Astrocyte of the spinal cord (primary cell): ENCODE measurements around the gene DSTYK.

ENCODE experiments used
- DNase-seq: peaks from one replicate; pipeline ENCODE4 v3.0.0; 2011; ENCODE audit warnings: low read depth, low spot score
- H3K4me3 ChIP-seq: 2 replicates; pipeline ENCODE4 v1.5.1; 2011; ENCODE audit warnings: low read depth, mild to moderate bottlenecking, low read length, moderate library complexity
- CTCF ChIP-seq: IDR thresholded peaks from 2 replicates; pipeline ENCODE4 v1.5.1; 2012; ENCODE audit warnings: low read depth, mild to moderate bottlenecking, low read length, inconsistent platforms
- in situ Hi-C: cut with HindIII; loops from 2 replicates; pipeline ENCODE4 v1.10.0; 2017; ENCODE audit warnings: low sequenced_read_pairs

DSTYK gene

GRCh38 chr1:205205055-205205454 lies 6.4 kb downstream of the DSTYK start:
- DNase-seq = no peak
- no peak overlapping the region for H3K4me3 ChIP-seq
- in situ Hi-C loops = no loop called here
- TF ChIP-seq CTCF = no peak

- peak; percentile 22 for DNase-seq
- H3K4me3 ChIP-seq = no peak overlapping the region
- no peak for TF ChIP-seq CTCF
- in situ Hi-C loops = no loop called here
Observed at GRCh38 chr1:205204552-205204951, 7.0 kb downstream of the DSTYK start.

GRCh38 chr1:205199931-205200299 lies 11.6 kb downstream of the DSTYK start:
- no peak for DNase-seq
- TF ChIP-seq CTCF = no peak
- no peak overlapping the region for H3K4me3 ChIP-seq
- in situ Hi-C loops = no loop called here

GRCh38 chr1:205199090-205199930 lies 12.2 kb downstream of the DSTYK start:
- in situ Hi-C loops = no loop called here
- TF ChIP-seq CTCF = no peak
- no peak overlapping the region for H3K4me3 ChIP-seq
- no peak for DNase-seq

- no peak overlapping the region for H3K4me3 ChIP-seq
- DNase-seq = no peak
- TF ChIP-seq CTCF = no peak
- in situ Hi-C loops = no loop called here
Observed at GRCh38 chr1:205192287-205192686, 19.2 kb downstream of the DSTYK start.

- no peak overlapping the region for H3K4me3 ChIP-seq
- no peak for TF ChIP-seq CTCF
- no peak for DNase-seq
- in situ Hi-C loops = no loop called here
Observed at GRCh38 chr1:205191622-205192021, 19.9 kb downstream of the DSTYK start.
